Subcutaneous adipose tissue (tissue), 4 donors: ENCODE data around the gene RICTOR. TPM values are rescaled to one million over a fixed set of nuclear protein-coding genes. Genes with fewer than 3 reads are reported as not detected.

Source experiments
- CTCF ChIP-seq: fragments of 450-650 bp; IDR thresholded peaks from one replicate; pipeline ENCODE4 v1.5.1; 2016; ENCODE audit warnings: low read depth, mild to moderate bottlenecking, control low read depth, antibody characterized with exemption, moderate library complexity
- total RNA-seq, 4 donors: library from RNA; depleted of rRNA; stranded (reverse); fragments of >200 nt; gene quantifications; one replicate each; pipeline ENCODE4 v1.1.0, GENCODE V29; 2016

The RICTOR gene
- total RNA-seq, 4 donors from 2014 or later, result 35.2 to 55.6 (median 39.3) TPM

- TF ChIP-seq CTCF, result no peak
Observed at GRCh38 chr5:38922199-38922598, 152.0 kb downstream of the RICTOR start.

- TF ChIP-seq CTCF, result no peak
Observed at GRCh38 chr5:38921174-38921573, 153.0 kb downstream of the RICTOR start.

- TF ChIP-seq CTCF, result no peak
Observed at GRCh38 chr5:38916802-38917201, 157.4 kb downstream of the RICTOR start.

- TF ChIP-seq CTCF, result no peak
Observed at GRCh38 chr5:38913714-38914113, 160.5 kb downstream of the RICTOR start.

GRCh38 chr5:38911933-38912332, 162.3 kb downstream of the RICTOR start:
- TF ChIP-seq CTCF, result no peak

- no peak for TF ChIP-seq CTCF
Observed at GRCh38 chr5:38906503-38906902, 167.7 kb downstream of the RICTOR start.

- no peak for TF ChIP-seq CTCF
Observed at GRCh38 chr5:38905516-38905915, 168.7 kb downstream of the RICTOR start.
